ENCODE measurements around the gene DLG2. TPM values are rescaled to one million over a fixed set of nuclear protein-coding genes. Genes with fewer than 3 reads are reported as not detected.

Gene DLG2
- total RNA-seq: 0.11 and 0.52 TPM in 2 replicates

DNA sequence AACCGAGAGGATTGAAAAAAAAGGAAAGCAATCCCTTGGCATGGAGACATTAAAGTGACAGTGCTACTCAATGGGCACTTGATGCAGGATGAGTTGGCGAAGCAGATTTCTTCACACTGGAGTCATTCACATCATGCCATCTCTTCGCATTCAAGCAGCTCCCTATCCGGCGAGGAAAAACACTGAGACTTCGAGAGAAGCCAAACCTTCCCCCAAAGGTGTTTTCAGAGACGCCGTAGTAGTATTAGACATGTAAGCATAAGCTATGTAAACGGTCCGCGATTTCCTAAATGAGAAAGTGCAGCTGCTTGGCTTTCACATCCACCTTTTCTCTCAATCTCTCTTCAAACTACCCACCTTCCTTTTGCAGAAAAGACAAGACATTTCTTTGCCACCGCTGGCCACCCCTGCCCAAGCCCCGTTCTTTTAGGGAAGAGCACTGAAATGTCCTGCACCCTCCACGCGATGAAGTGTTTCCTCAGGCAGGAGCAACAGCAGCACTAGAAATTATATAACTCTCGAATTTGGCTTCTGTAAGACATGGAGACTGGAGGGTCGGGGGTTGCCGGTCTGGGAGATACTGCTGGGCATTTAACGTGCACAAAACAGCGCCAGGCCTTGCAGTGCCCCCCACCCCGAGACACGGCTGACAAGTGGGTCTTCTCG lies at the start of gene DLG2:
Gene DLG2, minus strand, starts transcription at position 13 of the 666 bp plus-strand sequence.

DNA sequence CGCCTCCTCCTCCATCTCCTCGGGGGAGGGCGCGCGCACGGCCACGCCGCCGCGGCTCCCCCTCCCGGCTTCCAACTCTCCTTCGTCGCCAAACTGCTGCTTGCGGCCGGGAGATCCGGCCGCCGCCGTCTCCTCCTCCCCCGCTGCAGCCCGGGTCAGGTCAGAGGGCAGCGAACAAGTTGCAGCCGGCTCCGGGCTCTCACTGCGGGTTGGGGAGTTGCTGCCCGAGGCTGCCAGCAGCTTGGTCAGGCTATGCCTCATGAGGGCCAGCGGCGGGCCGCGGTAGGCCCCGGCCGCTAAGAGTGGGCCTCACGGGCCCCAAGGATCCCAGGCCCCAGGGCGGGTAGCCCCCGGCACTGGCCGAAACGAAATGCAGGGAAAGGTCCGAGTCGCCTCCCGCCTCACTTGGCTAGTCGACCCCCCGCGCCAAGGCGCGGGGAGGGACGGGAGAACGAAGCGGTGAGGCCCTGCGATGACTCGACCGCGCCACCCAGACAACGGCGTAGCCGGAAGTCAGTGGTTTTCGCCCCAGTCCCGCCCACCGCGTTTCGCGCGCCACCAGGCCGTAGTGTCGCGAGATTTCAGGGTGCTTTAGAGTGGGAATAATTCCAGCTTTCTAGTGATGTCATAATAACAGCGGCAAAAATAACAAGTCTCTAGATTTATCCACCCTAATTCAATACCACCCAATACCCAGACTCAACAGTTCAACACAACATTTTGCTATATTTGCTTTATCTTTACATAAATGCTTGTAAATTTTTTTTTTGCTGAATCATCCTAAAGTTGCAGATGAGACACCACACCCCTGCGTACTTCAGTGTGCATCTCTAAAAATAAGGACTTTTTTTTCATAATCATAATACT lies 37.7 kb upstream of the DLG2 start, which contains the start of gene CREBZF:
Gene CREBZF, minus strand, starts transcription at position 515 of the 867 bp plus-strand sequence. Its CDS starts 254 bp downstream, at position 261.

DNA sequence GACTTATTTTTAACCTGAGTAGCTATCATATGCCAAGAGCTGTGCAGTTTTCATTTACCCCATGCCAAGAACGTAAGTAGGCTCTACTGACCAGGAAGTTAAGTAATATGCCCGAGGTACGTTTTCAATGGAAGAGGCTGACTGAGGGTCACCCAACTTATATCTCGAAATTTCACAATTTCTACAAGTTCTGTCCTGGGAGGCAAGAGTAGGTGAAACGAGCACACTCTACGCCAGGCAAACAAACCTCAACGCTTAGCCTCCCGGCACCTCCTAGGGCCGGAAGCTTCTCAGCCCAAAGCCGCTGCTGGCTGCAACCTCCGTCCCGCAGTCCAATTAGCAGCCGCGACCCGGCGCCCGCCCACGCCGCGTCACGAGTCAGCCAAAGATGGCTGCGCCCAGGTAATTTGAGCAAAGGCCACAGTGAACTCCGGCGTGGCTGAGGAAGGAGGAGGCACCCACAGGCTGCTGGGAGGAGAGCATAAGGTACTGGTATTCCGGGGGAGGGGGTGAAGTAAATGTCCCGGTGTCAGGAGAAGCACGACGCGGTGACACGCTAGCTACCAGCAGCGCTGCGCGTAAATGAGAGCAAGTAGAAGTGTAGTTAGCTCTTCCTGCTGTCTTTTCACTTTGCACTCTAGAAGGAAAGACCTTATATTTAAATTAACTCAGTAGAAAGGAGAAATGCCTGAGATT lies 20.6 kb upstream of the DLG2 start, which contains the start of gene TMEM126A:
Gene TMEM126A, plus strand, starts transcription at position 364 of the 696 bp plus-strand sequence. CDS start 2,289 bp downstream, outside the sequence.

DNA sequence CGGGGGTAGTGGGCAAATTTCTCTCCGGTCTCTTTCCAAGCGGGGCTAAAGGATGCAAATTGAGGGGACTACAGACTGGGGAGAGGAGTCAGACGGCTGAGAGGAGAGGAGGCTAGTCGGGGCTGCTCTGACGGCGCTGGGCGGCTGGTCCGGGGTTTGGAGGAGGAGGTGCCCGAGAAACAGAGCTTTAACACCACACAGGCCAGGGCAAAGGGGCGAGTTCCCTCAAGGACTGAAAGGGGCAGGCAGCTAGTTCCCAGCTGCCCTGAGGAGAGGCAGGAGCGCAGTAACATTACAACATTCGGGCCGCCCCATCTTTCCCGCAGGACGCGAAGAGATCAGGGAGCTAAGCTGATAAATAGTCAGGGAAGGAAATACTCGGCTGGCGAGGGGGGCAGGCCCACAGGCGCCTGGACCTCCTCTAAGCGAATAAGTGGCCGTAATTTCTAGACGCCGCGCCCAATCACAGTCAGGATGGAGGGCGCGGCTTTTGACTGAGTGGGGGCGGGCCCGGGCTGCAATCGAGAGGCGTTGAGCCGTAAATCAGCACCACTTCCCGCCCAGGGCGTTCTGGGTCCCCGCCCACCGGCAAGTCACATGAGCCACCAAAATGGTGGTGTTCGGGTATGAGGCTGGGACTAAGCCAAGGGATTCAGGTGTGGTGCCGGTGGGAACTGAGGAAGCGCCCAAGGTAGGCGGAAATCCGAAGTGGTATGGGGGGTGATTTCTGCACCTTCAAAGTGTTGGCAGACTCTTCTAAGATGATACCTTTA lies 1.0 kb upstream of the DLG2 start, which contains the start of gene TMEM126B:
Gene TMEM126B, plus strand, starts transcription at position 596 of the 773 bp plus-strand sequence. Its CDS starts 15 bp downstream, at position 611.

Other genes with a start within 250 kb of the DLG2 start
- 50.6 and 55.3 TPM in 2 replicates for gene TMEM126B, start 1.2 kb upstream of the DLG2 start, total RNA-seq
- gene TMEM126A, start 20.6 kb upstream of the DLG2 start, total RNA-seq: 28.8 and 37.2 TPM in 2 replicates
- gene CREBZF, start 37.8 kb upstream of the DLG2 start, total RNA-seq: 24.7 and 31.4 TPM in 2 replicates
- gene CCDC89, start 58.9 kb upstream of the DLG2 start, total RNA-seq: not detected in 2 replicates
- 0.26 and 0.33 TPM in 2 replicates for gene SYTL2, start 183.8 kb upstream of the DLG2 start, total RNA-seq
- gene CCDC83, start 228.0 kb upstream of the DLG2 start, total RNA-seq: not detected in 2 replicates